RWPE1 (cell line): ENCODE data around the gene OR5L1.

ENCODE experiments used
- CTCF ChIA-PET: fragments of 350-600 bp; sonication (Branson Sonifier 250); formaldehyde crosslinking; extraction: SDS; loops from one replicate; lab custom pipeline; 2021; lab: Yijun Ruan, JAX
- POLR2A ChIA-PET: fragments of 400-600 bp; formaldehyde crosslinking; extraction: SDS; loops from one replicate; lab custom pipeline; 2020; ENCODE audit warnings: antibody characterized with exemption; ENCODE audit not compliant: low non-redundant PET; lab: Yijun Ruan, JAX
- DNase-seq: peaks from one replicate; pipeline ENCODE4 v3.0.0; 2012; ENCODE audit warnings: low spot score
- H3K27ac ChIP-seq: fragments of 450-650 bp; 2 replicates; pipeline ENCODE4 v1.5.1; 2017
- TF ChIP-seq, protein P1 (sequence below): fragments of 450-650 bp; conservative IDR thresholded peaks from 2 replicates; pipeline ENCODE4 v1.5.1; 2017; ENCODE audit warnings: low read depth, mild to moderate bottlenecking

The OR5L1 gene

DNA sequence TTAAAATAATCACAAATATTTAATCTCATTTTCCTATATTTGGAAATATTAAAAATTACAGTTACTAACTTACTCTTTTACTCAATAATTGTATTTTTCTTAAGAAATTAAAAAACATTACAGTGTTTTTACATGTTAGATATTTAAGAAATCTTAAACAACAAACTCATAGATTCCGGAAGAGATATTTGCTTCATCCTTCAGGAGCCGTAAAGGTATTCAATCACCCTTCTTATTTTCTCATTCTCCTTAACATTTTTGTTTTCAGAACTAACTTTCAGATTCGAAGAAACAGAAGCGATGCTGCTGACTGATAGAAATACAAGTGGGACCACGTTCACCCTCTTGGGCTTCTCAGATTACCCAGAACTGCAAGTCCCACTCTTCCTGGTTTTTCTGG, 8.2 kb downstream of the OR5L1 start, which contains the start of gene OR5D18:
Gene OR5D18, plus strand, starts transcription at position 301 of the 400 bp plus-strand sequence. Its CDS starts 0 bp downstream, at position 301.
- TF ChIP-seq, protein P1, sequence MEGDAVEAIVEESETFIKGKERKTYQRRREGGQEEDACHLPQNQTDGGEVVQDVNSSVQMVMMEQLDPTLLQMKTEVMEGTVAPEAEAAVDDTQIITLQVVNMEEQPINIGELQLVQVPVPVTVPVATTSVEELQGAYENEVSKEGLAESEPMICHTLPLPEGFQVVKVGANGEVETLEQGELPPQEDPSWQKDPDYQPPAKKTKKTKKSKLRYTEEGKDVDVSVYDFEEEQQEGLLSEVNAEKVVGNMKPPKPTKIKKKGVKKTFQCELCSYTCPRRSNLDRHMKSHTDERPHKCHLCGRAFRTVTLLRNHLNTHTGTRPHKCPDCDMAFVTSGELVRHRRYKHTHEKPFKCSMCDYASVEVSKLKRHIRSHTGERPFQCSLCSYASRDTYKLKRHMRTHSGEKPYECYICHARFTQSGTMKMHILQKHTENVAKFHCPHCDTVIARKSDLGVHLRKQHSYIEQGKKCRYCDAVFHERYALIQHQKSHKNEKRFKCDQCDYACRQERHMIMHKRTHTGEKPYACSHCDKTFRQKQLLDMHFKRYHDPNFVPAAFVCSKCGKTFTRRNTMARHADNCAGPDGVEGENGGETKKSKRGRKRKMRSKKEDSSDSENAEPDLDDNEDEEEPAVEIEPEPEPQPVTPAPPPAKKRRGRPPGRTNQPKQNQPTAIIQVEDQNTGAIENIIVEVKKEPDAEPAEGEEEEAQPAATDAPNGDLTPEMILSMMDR: no peak
- no peak within 1 kb of the TSS for H3K27ac ChIP-seq
- DNase-seq: no peak
- ChIA-PET CTCF (no interaction called here), POLR2A (no interaction called here)

DNA sequence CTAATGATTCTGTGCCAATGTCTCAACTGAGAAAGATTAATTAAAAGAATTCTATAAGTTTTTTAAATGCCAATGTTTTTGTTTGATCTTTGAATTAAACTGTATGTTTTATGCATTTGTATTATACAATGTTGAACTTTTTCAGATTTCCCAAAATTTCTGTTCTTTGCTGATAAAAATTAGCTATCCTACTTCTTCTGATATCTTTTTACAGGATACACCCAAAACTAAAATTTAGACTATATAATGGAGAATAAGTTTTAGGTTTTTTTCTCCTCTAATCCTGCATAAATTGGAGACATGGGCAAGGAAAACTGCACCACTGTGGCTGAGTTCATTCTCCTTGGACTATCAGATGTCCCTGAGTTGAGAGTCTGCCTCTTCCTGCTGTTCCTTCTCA, 15.8 kb downstream of the OR5L1 start, which contains the start of gene OR5L2:
Gene OR5L2, plus strand, starts transcription at position 301 of the 400 bp plus-strand sequence. Its CDS starts 0 bp downstream, at position 301.
- no peak for DNase-seq
- TF ChIP-seq, protein P1: no peak
- POLR2A ChIA-PET: no interaction called here
- CTCF ChIA-PET: interaction anchor here (0.6 kb wide), 1 partner anchor 975 kb away, joined by 3 read pairs; no protein-coding TSS in a partner anchor
- no peak within 1 kb of the TSS for H3K27ac ChIP-seq

DNA sequence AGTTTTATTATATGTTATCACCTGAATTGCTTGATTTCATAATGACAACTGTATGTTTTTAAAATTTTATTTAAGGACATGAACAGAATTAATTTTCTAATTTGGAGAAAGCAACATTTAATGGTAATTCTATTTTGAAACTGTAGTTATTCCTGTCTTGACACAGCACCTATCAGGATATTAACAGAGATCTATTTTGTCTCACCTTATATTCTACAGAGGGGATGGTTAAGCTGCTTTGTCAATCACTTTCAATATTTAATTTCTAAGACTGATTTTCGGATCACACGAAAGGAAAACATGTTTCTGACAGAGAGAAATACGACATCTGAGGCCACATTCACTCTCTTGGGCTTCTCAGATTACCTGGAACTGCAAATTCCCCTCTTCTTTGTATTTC, 27.3 kb downstream of the OR5L1 start, which contains the start of gene OR5D16:
Gene OR5D16, plus strand, starts transcription at position 301 of the 400 bp plus-strand sequence. Its CDS starts 0 bp downstream, at position 301.
- CTCF ChIA-PET: no interaction called here
- POLR2A ChIA-PET: no interaction called here
- DNase-seq: no peak
- TF ChIP-seq, protein P1: no peak
- H3K27ac ChIP-seq: no peak within 1 kb of the TSS

DNA sequence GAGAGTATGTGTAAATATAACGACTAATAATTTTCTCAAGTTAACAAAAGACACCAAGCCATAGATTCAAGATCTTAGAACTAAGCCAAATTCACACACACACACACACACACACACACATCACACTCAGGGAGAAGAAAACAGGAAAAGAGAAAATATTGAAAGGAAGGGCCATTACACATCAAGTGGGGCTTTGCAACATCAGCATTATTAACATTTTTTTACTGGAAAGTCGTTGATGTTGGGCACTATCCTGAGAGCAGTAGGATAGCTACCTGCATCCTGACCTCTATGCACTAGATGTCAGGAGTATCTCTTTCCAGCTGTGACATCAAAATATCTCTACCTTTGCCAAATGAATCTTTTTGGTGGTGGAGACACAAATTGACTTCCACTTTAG, 36.3 kb downstream of the OR5L1 start:
- no peak overlapping the region for H3K27ac ChIP-seq
- ChIA-PET POLR2A (no interaction called here), CTCF (no interaction called here)
- no peak for DNase-seq
- TF ChIP-seq, protein P1: no peak

DNA sequence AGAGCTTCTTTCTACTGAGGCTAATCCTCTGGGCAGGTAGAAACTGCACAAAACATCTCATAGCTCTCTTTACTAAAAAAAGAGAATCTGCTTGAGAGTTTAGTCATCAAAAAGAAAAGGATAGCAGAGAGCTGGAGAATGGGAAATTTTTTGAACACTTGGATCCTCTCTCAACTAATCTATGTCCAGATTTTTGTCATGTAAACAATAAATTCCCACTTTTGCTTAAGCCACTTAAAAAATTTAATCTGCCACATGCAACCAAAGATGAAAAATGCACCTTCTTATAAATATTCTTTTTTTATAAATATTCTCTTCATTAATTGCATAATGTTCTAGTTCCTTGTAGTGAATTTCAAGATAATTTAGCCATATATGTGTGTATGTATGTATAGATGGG, 37.9 kb downstream of the OR5L1 start:
- POLR2A ChIA-PET: no interaction called here
- CTCF ChIA-PET: no interaction called here
- TF ChIP-seq, protein P1: no peak
- no peak for DNase-seq
- H3K27ac ChIP-seq: no peak overlapping the region

DNA sequence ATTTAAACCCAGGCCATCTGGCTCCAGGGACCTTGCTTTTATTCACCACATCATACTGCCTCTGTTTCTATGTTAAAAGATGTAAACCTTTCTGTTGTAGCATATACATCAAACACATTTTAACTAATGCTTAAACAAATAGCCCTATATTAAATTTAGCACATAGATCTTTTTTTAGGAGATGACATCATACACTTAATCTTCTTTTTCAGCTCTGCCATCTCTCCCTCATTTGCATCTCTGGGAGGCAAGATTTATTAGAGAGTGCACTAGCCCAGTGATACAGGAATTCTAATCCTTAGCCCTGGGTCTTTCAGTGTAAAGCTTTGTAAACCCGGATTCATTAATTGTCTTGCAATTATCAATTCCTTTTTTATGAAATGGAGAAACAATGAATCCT, 41.0 kb downstream of the OR5L1 start:
- no peak for DNase-seq
- TF ChIP-seq, protein P1: no peak
- CTCF ChIA-PET: no interaction called here
- H3K27ac ChIP-seq: no peak overlapping the region
- POLR2A ChIA-PET: no interaction called here
